DOHH2 (cell line): ENCODE results near the gene GPRC5B.

Experiments used
- CTCF ChIP-seq: fragments of 200-600 bp; sonication (generic); IDR thresholded peaks from one replicate; pipeline ENCODE4 v1.5.1; 2014; ENCODE audit warnings: antibody characterized with exemption, mild to moderate bottlenecking, low read depth, low read length; ENCODE audit not compliant: poor library complexity, severe bottlenecking
- EZH2phosphoT487 ChIP-seq: fragments of 200-600 bp; sonication (generic); IDR thresholded peaks from 2 replicates; pipeline ENCODE4 v1.6.1; 2017; ENCODE audit warnings: borderline replicate concordance, mild to moderate bottlenecking, antibody characterized with exemption, low read length, moderate library complexity, mixed read lengths

GRCh38 chr16:19856120-19856519 lies 28.5 kb downstream of the GPRC5B start:
- TF ChIP-seq EZH2phosphoT487: no peak
- no peak for TF ChIP-seq CTCF
